Measurements from ENCODE around the gene SHISAL1. TPM values are rescaled to one million over a fixed set of nuclear protein-coding genes. Genes with fewer than 3 reads are reported as not detected.

Gene SHISAL1
- polyA plus RNA-seq, 1 donor (not counting 4 experiments of a cell fraction or from before 2014, with no cell fraction given) = 0.24 TPM

GRCh38 chr22:44317886-44318637 is 5.3 kb upstream of the SHISAL1 start:
- Histone ChIP-seq H3K4me2 (ENCODE audit: control insufficient read depth, extremely low read depth, insufficient read depth, low read depth, low read length) (no peak overlapping the region), H3K4me1 (ENCODE audit: control insufficient read depth, extremely low read depth, insufficient read depth, low read length) (peaks cover 10% of the 10 kb centered on the region), H3K9me3 (ENCODE audit: control insufficient read depth, low read depth, low read length) (no peaks in the 10 kb centered on the region), H3K9me1 (ENCODE audit: control insufficient read depth, extremely low read depth, insufficient read depth, low read length) (no peaks in the 10 kb centered on the region), H3K36me3 (ENCODE audit: control insufficient read depth in 2 of 2, extremely low read depth in 1 of 2, insufficient read depth in 2 of 2, low read length in 2 of 2) (no peaks in the 10 kb centered on the region), H3K27ac (ENCODE audit: control insufficient read depth, insufficient read depth, low read length) (no peak overlapping the region), H3K9ac (ENCODE audit: control insufficient read depth, extremely low read depth, insufficient read depth, low read length) (no peak overlapping the region), H3K27me3 (ENCODE audit: control insufficient read depth, extremely low read depth, insufficient read depth, low read length) (peaks cover 13% of the 10 kb centered on the region), H3K79me2 (ENCODE audit: control insufficient read depth, insufficient read depth, low read length) (no peaks in the 10 kb centered on the region), H4K20me1 (ENCODE audit: control insufficient read depth, extremely low read depth, insufficient read depth, low read length) (no peaks in the 10 kb centered on the region), H2AFZ (ENCODE audit: control insufficient read depth, low read length) (no peak overlapping the region), H3K4me3 (ENCODE audit: control insufficient read depth in 2 of 3, extremely low read depth in 1 of 3, insufficient read depth in 2 of 3, low read depth in 1 of 3, low read length in 3 of 3) (no peak overlapping the region)
- dilution Hi-C loops (cut with MboI; ENCODE audit: extremely low pct_ligation_motif_present, low sequenced_read_pairs) = no loop called here
- FAIRE-seq = no peak
- no peak for DNase-seq (ENCODE audit: low read depth, low spot score)
- TF ChIP-seq CTCF (optimal IDR thresholded peaks at IDR 0.05 in 1 of 3, IDR thresholded peaks at IDR 0.05 in 1 of 3, conservative IDR thresholded peaks at IDR 0.05 in 1 of 3; ENCODE audit: extremely low read depth in 1 of 3, insufficient read depth in 2 of 3, low read length in 3 of 3) = no peak
- TF ChIP-seq EZH2 (IDR thresholded peaks at IDR 0.05; ENCODE audit: low read length) = no peak

DNA sequence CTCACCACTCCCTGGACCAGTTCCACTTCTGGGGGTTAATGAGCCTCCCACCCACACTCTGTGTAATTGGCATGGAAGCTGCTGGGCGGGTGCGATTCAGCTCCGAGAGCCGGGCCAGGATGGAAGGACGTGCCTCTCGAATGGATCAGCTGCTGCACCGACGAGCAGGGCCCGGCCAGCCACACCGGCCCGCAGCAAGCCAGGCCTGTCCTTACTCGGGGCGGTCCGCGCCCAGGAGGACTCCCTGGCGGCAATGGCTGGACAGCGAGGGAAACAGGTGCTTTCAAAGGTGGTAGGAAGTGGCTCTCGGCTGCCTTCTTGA is 4.3 kb upstream of the SHISAL1 start:
- DNase-seq (ENCODE audit: low read depth, low spot score) (no peak), FAIRE-seq (no peak)
- TF ChIP-seq CTCF (optimal IDR thresholded peaks at IDR 0.05 in 1 of 3, IDR thresholded peaks at IDR 0.05 in 1 of 3, conservative IDR thresholded peaks at IDR 0.05 in 1 of 3; ENCODE audit: extremely low read depth in 1 of 3, insufficient read depth in 2 of 3, low read length in 3 of 3) (no peak), EZH2 (IDR thresholded peaks at IDR 0.05; ENCODE audit: low read length) (no peak)
- Histone ChIP-seq H3K27ac (ENCODE audit: control insufficient read depth, insufficient read depth, low read length) (no peak overlapping the region), H3K4me2 (ENCODE audit: control insufficient read depth, extremely low read depth, insufficient read depth, low read depth, low read length) (no peak overlapping the region), H3K9ac (ENCODE audit: control insufficient read depth, extremely low read depth, insufficient read depth, low read length) (no peak overlapping the region), H3K36me3 (ENCODE audit: control insufficient read depth in 2 of 2, extremely low read depth in 1 of 2, insufficient read depth in 2 of 2, low read length in 2 of 2) (no peaks in the 10 kb centered on the region), H4K20me1 (ENCODE audit: control insufficient read depth, extremely low read depth, insufficient read depth, low read length) (no peaks in the 10 kb centered on the region), H3K4me1 (ENCODE audit: control insufficient read depth, extremely low read depth, insufficient read depth, low read length) (peaks cover 20% of the 10 kb centered on the region), H3K9me1 (ENCODE audit: control insufficient read depth, extremely low read depth, insufficient read depth, low read length) (no peaks in the 10 kb centered on the region), H3K27me3 (ENCODE audit: control insufficient read depth, extremely low read depth, insufficient read depth, low read length) (peaks cover 8% of the 10 kb centered on the region), H3K9me3 (ENCODE audit: control insufficient read depth, low read depth, low read length) (no peaks in the 10 kb centered on the region), H2AFZ (ENCODE audit: control insufficient read depth, low read length) (no peak overlapping the region), H3K4me3 (ENCODE audit: control insufficient read depth in 2 of 3, extremely low read depth in 1 of 3, insufficient read depth in 2 of 3, low read depth in 1 of 3, low read length in 3 of 3) (no peak overlapping the region), H3K79me2 (ENCODE audit: control insufficient read depth, insufficient read depth, low read length) (no peaks in the 10 kb centered on the region)
- dilution Hi-C loops (cut with MboI; ENCODE audit: extremely low pct_ligation_motif_present, low sequenced_read_pairs) = no loop called here
